Psoas muscle (tissue), 8 donors: ENCODE results near the gene TGFBRAP1. TPM values are rescaled to one million over a fixed set of nuclear protein-coding genes. Genes with fewer than 3 reads are reported as not detected.

Experiments used
- ATAC-seq, 4 donors: fragments of 200-7000 bp; cut with Tn5 transposase; one replicate each; pipeline ENCODE4 v1.9.1; 2020; ENCODE audit warnings: moderate library complexity in 3 of 4, mild to moderate bottlenecking in 2 of 4
- DNase-seq, 2 donors: peaks; one replicate each; pipeline ENCODE4 v3.0.0-alpha.2; 2020
- H3K27ac ChIP-seq: fragments of 200-600 bp; one replicate; pipeline ENCODE4 v1.8.0; 2022
- H3K27me3 ChIP-seq, 3 donors: fragments of 200-600 bp in 1 of 3; one replicate each; pipeline versions ENCODE4 v1.6.1 to v1.8.0; 2013 to 2022; ENCODE audit warnings: low read length in 2 of 3, mild to moderate bottlenecking in 2 of 3, moderate library complexity in 1 of 3; ENCODE audit not compliant: insufficient read depth in 3 of 3
- H3K36me3 ChIP-seq, 2 donors: fragments of 200-600 bp in 1 of 2; one replicate each; pipeline versions ENCODE4 v1.6.1 to v1.8.0; 2013 to 2022; ENCODE audit warnings: low read depth in 1 of 2, mild to moderate bottlenecking in 1 of 2, moderate library complexity in 1 of 2; ENCODE audit not compliant: insufficient read depth in 1 of 2
- H3K4me1 ChIP-seq: fragments of 200-600 bp; one replicate; pipeline ENCODE4 v1.8.0; 2022
- H3K4me3 ChIP-seq: fragments of 200-600 bp; one replicate; pipeline ENCODE4 v1.8.0; 2022; ENCODE audit warnings: mild to moderate bottlenecking
- H3K9me3 ChIP-seq: fragments of 200-600 bp; one replicate; pipeline ENCODE4 v1.8.0; 2022
- WGBS, 3 donors: extraction: QIAGEN DNeasy Blood & Tissue Kit; methylation state at CpG; one replicate each; pipeline versions ENCODE4 v1.1.6 to v1.1.7; 2013; 5-methylcytosine and 5-hydroxymethylcytosine counted together
- intact Hi-C, 2 donors: fragments of 100-400 bp; cut with DNase I; formaldehyde crosslinking; loops; one replicate each; pipeline versions ENCODE4 v1.11.0 to v1.14.2; 2022
- polyA plus RNA-seq, 3 donors: library from polyadenylated mRNA; stranded (reverse); fragments of 200-250 nt; gene quantifications; one replicate each; pipeline ENCODE4 v1.2.3, GENCODE V29; 2013
- total RNA-seq, 4 donors: library from RNA; stranded (reverse); fragmentation: NEBNext Ultra II Directional in 2 of 4; extraction: Animal tissue kit (Norgen Biotek cat#: 25700) in 2 of 4; gene quantifications; one replicate each; pipeline versions ENCODE4 v1.2.1 to v1.2.4, GENCODE V29; 2021 to 2023
- TF ChIP-seq, protein P1 (sequence below): fragments of 200-600 bp; IDR thresholded peaks from one replicate; pipeline ENCODE4 v1.8.0; 2022; ENCODE audit warnings: antibody characterized with exemption
- donor health status: healthy with polysubstance abuse.
- donor health status: DM: no; HTN: no; CAD: no; lungs with moderate emphysema.
- donor health status: Bipolar disorder and iron deficiency.
- donor health status: healthy.
- donor health status: DM: yes; HTN: yes; CAD: no.
- donor health status: DM: no; HTN: no; CAD: no.
- donor health status: DM: no; HTN: no; CAD: no.
- donor health status: DM: yes; HTN: yes; CAD: no.

The TGFBRAP1 gene
- total and polyA plus RNA-seq, 7 donors = 5.4 to 21.4 (median 16.3) TPM

DNA sequence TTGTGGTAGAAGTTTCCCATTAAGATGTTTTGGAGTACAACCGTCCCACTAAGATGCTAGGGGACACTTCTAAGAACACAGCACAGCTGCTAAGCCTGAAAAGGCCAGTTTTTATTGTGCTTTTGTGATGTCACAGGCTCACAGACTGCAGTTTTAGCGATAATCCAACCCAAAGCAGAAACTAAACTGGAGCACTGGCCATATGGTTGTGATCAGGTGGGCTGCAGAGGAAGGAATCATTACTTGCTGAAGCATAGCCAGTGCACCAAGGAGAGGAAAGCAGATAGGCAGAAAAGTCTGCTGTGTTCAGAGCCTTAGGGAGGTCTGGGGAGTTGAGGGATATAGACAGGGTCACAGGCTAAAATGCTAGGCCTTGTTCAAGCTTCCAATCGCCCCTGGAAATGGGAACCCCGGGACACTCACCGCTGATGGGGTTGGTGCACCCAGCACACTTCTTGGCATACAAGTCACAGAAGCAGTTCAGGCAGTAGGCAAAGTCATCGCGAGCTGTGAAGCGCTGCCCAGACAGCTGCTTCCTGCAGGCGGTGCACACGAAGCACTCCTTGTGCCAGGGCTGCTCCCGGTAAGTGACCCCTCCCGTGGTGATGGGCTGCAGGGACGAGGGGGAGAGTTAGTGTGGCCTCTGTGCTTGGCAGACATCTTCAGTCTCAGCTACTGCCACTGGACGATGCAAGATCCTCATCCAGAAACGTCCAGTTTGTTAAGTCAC lies 33.5 kb upstream of the TGFBRAP1 start:
- intact Hi-C loops = no loop called here
- no peaks in the 10 kb centered on the region for H3K27me3 ChIP-seq
- H3K4me1 ChIP-seq = no peaks in the 10 kb centered on the region
- WGBS, 3 donors = 29 to 37% (median 37%) methylated on average over 14 to 15 of the region's 15 CpGs
- H3K36me3 ChIP-seq = peaks cover 3 to 91% of the 10 kb centered on the region in 2 donors
- TF ChIP-seq, protein P1, sequence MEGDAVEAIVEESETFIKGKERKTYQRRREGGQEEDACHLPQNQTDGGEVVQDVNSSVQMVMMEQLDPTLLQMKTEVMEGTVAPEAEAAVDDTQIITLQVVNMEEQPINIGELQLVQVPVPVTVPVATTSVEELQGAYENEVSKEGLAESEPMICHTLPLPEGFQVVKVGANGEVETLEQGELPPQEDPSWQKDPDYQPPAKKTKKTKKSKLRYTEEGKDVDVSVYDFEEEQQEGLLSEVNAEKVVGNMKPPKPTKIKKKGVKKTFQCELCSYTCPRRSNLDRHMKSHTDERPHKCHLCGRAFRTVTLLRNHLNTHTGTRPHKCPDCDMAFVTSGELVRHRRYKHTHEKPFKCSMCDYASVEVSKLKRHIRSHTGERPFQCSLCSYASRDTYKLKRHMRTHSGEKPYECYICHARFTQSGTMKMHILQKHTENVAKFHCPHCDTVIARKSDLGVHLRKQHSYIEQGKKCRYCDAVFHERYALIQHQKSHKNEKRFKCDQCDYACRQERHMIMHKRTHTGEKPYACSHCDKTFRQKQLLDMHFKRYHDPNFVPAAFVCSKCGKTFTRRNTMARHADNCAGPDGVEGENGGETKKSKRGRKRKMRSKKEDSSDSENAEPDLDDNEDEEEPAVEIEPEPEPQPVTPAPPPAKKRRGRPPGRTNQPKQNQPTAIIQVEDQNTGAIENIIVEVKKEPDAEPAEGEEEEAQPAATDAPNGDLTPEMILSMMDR = no peak
- peak overlapping the region; percentile 13 for H3K27ac ChIP-seq
- ATAC-seq = peak; percentile 49 to 67 (median 60)
- DNase-seq = no peak
- H3K4me3 ChIP-seq = no peak overlapping the region
- no peaks in the 10 kb centered on the region for H3K9me3 ChIP-seq

DNA sequence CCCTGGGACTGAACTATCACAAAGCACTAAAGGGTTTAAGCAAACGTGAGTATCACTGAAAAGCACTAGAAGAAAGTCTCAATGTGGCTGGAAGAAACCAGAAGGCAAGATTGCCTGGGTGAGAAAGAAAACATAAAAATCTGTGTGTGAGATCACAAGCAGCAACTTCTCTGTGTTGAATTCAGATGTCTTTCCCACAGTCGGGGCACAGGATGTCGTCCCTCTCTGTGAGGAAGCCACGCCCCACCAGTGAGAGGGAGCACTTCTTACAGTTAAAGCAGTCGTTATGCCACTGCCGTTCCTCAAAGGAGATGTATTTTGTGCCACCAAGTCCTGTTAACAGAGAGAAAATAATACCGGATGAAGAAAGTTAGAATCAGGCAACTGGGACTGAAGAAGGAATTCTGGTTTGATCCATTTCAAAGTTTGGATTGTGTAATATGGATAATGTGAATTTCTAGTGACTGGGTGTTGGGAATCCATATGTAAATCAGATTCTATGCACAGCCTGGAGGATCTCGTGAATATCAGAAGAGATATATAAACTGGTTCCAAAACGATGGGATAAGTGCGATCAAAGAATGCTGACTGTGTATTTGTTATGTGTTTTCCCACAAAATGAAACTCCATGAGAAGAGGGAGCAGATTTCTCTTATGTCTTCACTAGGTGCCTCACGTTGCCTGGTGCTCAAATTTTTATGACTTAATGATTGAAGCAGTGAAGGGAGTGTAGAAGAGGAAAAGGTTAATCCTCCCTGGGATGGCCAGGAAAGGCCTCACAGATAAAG lies 31.8 kb upstream of the TGFBRAP1 start:
- Histone ChIP-seq H3K4me3 (no peak overlapping the region), H3K27ac (peak overlapping the region; percentile 56), H3K4me1 (no peaks in the 10 kb centered on the region), H3K36me3 (peaks cover 6 to 89% of the 10 kb centered on the region in 2 donors), H3K27me3 (no peaks in the 10 kb centered on the region), H3K9me3 (peaks cover 12% of the 10 kb centered on the region)
- ATAC-seq (no peak), DNase-seq (no peak)
- TF ChIP-seq, protein P1 = no peak
- intact Hi-C loops = no loop called here
- WGBS, 3 donors = 69 to 74% (median 73%) methylated on average over 11 of the region's 11 CpGs

DNA sequence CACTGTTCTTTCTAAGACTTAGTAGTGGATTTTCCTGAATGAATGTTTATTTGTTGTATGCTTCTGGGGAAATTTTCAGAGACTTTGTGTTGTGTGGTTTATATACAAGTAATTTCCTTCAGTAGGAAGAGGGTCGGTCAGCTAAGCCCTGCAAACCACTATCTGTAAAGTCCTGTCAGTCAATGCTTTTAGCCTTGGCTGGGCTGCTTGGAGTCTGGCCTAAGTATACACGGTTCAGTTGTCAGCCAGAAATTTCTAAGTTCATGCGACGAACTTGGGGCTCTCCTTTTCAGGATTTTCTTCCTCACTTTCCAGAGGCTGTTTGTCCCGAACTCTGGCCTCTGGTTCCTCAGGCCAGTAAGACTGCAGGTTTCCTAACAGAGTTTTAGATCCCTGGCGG lies 29.1 kb upstream of the TGFBRAP1 start:
- no peak overlapping the region for H3K4me3 ChIP-seq
- H3K4me1 ChIP-seq = no peaks in the 10 kb centered on the region
- H3K36me3 ChIP-seq = peaks cover 6 to 77% of the 10 kb centered on the region in 2 donors
- TF ChIP-seq, protein P1 = no peak
- H3K27me3 ChIP-seq = no peaks in the 10 kb centered on the region
- H3K27ac ChIP-seq = no peak overlapping the region
- H3K9me3 ChIP-seq = peaks cover 15% of the 10 kb centered on the region
- ATAC-seq (no peak), DNase-seq (no peak)
- 47 to 71% (median 47%) methylated on average over 6 of the region's 6 CpGs for WGBS, 3 donors
- intact Hi-C loops = no loop called here

DNA sequence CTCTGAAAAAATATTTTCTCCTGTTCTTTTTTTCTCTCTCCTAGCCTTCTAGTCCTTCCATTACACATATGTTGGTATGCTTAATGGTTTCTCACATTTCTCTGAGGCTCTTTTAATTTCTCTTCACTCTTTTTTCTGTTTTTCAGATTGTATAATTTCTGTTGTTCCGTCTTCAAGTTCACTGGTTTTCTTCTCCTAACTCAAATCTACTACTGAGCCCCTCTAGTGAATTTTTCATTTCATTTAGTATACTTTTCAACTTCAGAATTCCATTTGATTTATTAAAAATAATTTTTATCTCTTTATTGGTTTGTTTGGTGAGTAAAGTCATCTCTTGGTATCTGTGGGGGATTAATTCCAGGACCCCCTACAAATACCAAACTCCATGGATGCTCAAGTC lies 27.6 kb upstream of the TGFBRAP1 start:
- ATAC-seq (no peak), DNase-seq (no peak)
- no peak overlapping the region for H3K4me3 ChIP-seq
- 97 to 100% (median 99%) methylated on average over 1 of the region's 1 CpG for WGBS, 3 donors
- no peaks in the 10 kb centered on the region for H3K27me3 ChIP-seq
- H3K36me3 ChIP-seq = peaks cover 6 to 71% of the 10 kb centered on the region in 2 donors
- H3K27ac ChIP-seq = no peak overlapping the region
- TF ChIP-seq, protein P1 = no peak
- no peaks in the 10 kb centered on the region for H3K4me1 ChIP-seq
- peaks cover 15% of the 10 kb centered on the region for H3K9me3 ChIP-seq
- intact Hi-C loops = no loop called here
